A549 (cell line): ENCODE data around the gene ZNF587.

Experiments
- E2F6 ChIP-seq: IDR thresholded peaks from 2 replicates; pipeline ENCODE4 v1.6.1; 2012; ENCODE audit warnings: low read depth, borderline replicate concordance
- GATA3 ChIP-seq: IDR thresholded peaks from 2 replicates; pipeline ENCODE4 v1.6.1; 2012; ENCODE audit warnings: borderline replicate concordance
- MAFK ChIP-seq: fragments of 450-650 bp; IDR thresholded peaks from 2 replicates; pipeline ENCODE4 v1.6.1; 2014; ENCODE audit not compliant: partially characterized antibody
- POLR2A ChIP-seq: IDR thresholded peaks from 2 replicates; pipeline ENCODE4 v1.6.1; 2012; ENCODE audit warnings: mild to moderate bottlenecking, low read length
- REST ChIP-seq: fragments of 200-600 bp; sonication (generic); IDR thresholded peaks from 2 replicates; pipeline ENCODE4 v1.6.1; 2016; ENCODE audit warnings: antibody characterized with exemption, mild to moderate bottlenecking, moderate library complexity
- TF ChIP-seq, protein P1 (sequence below): fragments of >200 bp; sonication (Bioruptor Twin); formaldehyde crosslinking; IDR thresholded peaks from 3 replicates; pipeline ENCODE4 v1.5.1; 2016

GRCh38 chr19:57812226-57812625 lies 37.4 kb upstream of the ZNF587 start:
- TF ChIP-seq POLR2A, result no peak
- no peak for TF ChIP-seq GATA3
- no peak for TF ChIP-seq REST
- TF ChIP-seq, protein P1, sequence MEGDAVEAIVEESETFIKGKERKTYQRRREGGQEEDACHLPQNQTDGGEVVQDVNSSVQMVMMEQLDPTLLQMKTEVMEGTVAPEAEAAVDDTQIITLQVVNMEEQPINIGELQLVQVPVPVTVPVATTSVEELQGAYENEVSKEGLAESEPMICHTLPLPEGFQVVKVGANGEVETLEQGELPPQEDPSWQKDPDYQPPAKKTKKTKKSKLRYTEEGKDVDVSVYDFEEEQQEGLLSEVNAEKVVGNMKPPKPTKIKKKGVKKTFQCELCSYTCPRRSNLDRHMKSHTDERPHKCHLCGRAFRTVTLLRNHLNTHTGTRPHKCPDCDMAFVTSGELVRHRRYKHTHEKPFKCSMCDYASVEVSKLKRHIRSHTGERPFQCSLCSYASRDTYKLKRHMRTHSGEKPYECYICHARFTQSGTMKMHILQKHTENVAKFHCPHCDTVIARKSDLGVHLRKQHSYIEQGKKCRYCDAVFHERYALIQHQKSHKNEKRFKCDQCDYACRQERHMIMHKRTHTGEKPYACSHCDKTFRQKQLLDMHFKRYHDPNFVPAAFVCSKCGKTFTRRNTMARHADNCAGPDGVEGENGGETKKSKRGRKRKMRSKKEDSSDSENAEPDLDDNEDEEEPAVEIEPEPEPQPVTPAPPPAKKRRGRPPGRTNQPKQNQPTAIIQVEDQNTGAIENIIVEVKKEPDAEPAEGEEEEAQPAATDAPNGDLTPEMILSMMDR, result no peak
- TF ChIP-seq MAFK, result no peak
- no peak for TF ChIP-seq E2F6
